GM12878 (cell line): ENCODE data around the gene GRIA2.

ENCODE experiments used
- CHD4 ChIP-seq: fragments of 200-600 bp; sonication (generic); IDR thresholded peaks from 2 replicates; pipeline ENCODE4 v1.6.1; 2016; ENCODE audit warnings: mild to moderate bottlenecking
- CTCF ChIP-seq, 3 experiments: IDR thresholded peaks in 2 of 3; conservative IDR thresholded peaks in 1 of 3; 2 replicates each; pipeline ENCODE4 v1.5.1; 2011; ENCODE audit warnings: low read depth in 3 of 3, low read length in 3 of 3, mild to moderate bottlenecking in 3 of 3, control low read depth in 2 of 3, moderate library complexity in 2 of 3, inconsistent platforms in 1 of 3, mixed read lengths in 1 of 3; ENCODE audit not compliant: control insufficient read depth in 2 of 3, insufficient read depth in 1 of 3; ENCODE audit errors: extremely low read depth in 1 of 3
- ESRRA ChIP-seq: IDR thresholded peaks from 2 replicates; pipeline ENCODE4 v1.6.1; 2012; ENCODE audit warnings: mild to moderate bottlenecking, low read length, improper control_type of control experiment
- EZH2 ChIP-seq: IDR thresholded peaks from 2 replicates; pipeline ENCODE4 v1.6.1; 2012; ENCODE audit warnings: low read depth, mild to moderate bottlenecking, control low read depth, inconsistent platforms, low read length, borderline replicate concordance; ENCODE audit not compliant: control insufficient read depth
- NFIC ChIP-seq: IDR thresholded peaks from 2 replicates; pipeline ENCODE4 v1.6.1; 2012; ENCODE audit warnings: low read depth, mild to moderate bottlenecking, inconsistent platforms, low read length, moderate library complexity
- POLR2AphosphoS5 ChIP-seq: IDR thresholded peaks from 2 replicates; pipeline ENCODE4 v1.6.1; 2011; ENCODE audit warnings: mild to moderate bottlenecking, low read length, inconsistent platforms
- SMAD1 ChIP-seq: fragments of 450-650 bp; IDR thresholded peaks from 2 replicates; pipeline ENCODE4 v1.6.1; 2018; ENCODE audit warnings: mild to moderate bottlenecking, low read depth; ENCODE audit not compliant: partially characterized antibody
- SRF ChIP-seq, 2 experiments: IDR thresholded peaks; 2 replicates each; pipeline ENCODE4 v1.6.1; 2011; ENCODE audit warnings: low read depth in 2 of 2, low read length in 2 of 2, mild to moderate bottlenecking in 1 of 2, moderate library complexity in 1 of 2
- SUZ12 ChIP-seq: fragments of 200-600 bp; sonication (generic); IDR thresholded peaks from one replicate; pipeline ENCODE4 v1.6.1; 2018; ENCODE audit warnings: antibody characterized with exemption, mild to moderate bottlenecking; ENCODE audit not compliant: unreplicated experiment

DNA sequence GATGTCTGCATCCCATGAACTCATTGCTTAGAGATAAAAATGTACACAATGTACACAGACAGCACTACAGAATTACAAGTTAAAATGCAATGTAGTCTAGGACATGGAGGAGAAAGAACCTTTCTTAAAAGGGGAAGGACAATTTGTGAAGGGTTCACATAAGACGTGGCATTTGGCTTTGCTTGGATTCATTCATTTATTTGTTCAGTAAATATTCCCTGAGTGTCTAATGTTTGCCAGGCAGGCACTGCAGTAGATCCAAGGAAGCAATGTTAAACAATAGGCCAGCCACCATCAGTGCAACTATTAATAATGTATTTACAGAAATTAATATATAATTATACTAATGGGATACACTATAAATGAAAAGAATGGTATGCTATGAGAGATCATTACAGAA, 94.4 kb downstream of the GRIA2 start:
- no peak for TF ChIP-seq SUZ12
- TF ChIP-seq CTCF (IDR thresholded peaks at IDR 0.05 in 2 of 3, conservative IDR thresholded peaks at IDR 0.05 in 1 of 3; ENCODE audit: control insufficient read depth in 2 of 3, extremely low read depth in 1 of 3, insufficient read depth in 1 of 3, low read depth in 3 of 3, low read length in 3 of 3): no peak
- TF ChIP-seq ESRRA: no peak
- TF ChIP-seq SRF (IDR thresholded peaks at IDR 0.05; ENCODE audit: low read depth in 2 of 2, low read length in 2 of 2): no peak
- no peak for TF ChIP-seq POLR2AphosphoS5
- no peak for TF ChIP-seq EZH2
- TF ChIP-seq CHD4: no peak
- TF ChIP-seq SMAD1: no peak
- no peak for TF ChIP-seq NFIC
